Heart left ventricle (tissue), 13 donors: Measurements from ENCODE around the gene ANKRD2.
"Not testable (repeated sequence)": the region's sequence is repeated elsewhere in the genome, so short reads cannot be mapped to it uniquely, and the experiment has no call there.

ENCODE experiments used
- CTCF ChIP-seq, 12 donors: fragments of 200-600 bp; sonication (generic) in 4 of 12; IDR thresholded peaks; one replicate each; pipeline versions ENCODE4 v1.5.0 to v1.8.0; 2018 to 2022; ENCODE audit warnings: antibody characterized with exemption in 12 of 12, mild to moderate bottlenecking in 5 of 12
- POLR2A ChIP-seq, 2 donors: fragments of 450-650 bp; IDR thresholded peaks; one replicate each; pipeline ENCODE4 v1.6.1; 2017; ENCODE audit warnings: antibody characterized with exemption in 2 of 2, mild to moderate bottlenecking in 2 of 2, moderate library complexity in 2 of 2
- donor health status: ischemic (EF 13 %, LVEDD 7.1; RV severe dilation, severe dysfunction).
- donor health status: DM: no; HTN: yes; CAD: no.
- donor health status: DM: no; HTN: no; CAD: no.
- donor health status: ischemic (EF 25% LVEDD 6.9; RV normal size, moderate dysfunction).
- donor health status: ischemic (EF 25% LVEDD 5.7; RV mildly dilated, moderate dysfunction).
- donor health status: ischemic (EF 35%, LVEDD 5.7; RV mildly dilated, moderate dysfunction).
- donor health status: nonischemic (EF 11% LVEDD 7.7; RV severe dilation, severe dysfunction).
- donor health status: DM: yes; HTN: yes; CAD: no.
- donor health status: PGD.
- donor health status: ischemic (EF 29% LVEDD 5.4; RV normal size, mild dysfunction).
- donor health status: nonischemic (EF 23%, LVEDD 6.1; RV moderate dilation, normal function).

- not testable (repeated sequence) for TF ChIP-seq POLR2A, CTCF (IDR thresholded peaks at IDR 0.05)
Observed at GRCh38 chr10:97555541-97555940, 17.0 kb upstream of the ANKRD2 start.
